ENCODE results near the gene TRABD.
"Not testable (repeated sequence)": the region's sequence is repeated elsewhere in the genome, so short reads cannot be mapped to it uniquely, and the experiment has no call there.

The TRABD gene

GRCh38 chr22:50185375-50186087, at the start of gene TRABD:
TRABD (plus strand) TSS chr22:50185913; CDS start chr22:50193061, 7,148 bp downstream.
- peak within 1 kb of the TSS; percentile 69 for H3K4me3 ChIP-seq (ENCODE audit: low read depth, low read length)
- TF ChIP-seq CTCF (IDR thresholded peaks at IDR 0.05; ENCODE audit: low read depth, low read length): no peak
- in situ Hi-C loops (cut with HindIII; ENCODE audit: low sequenced_read_pairs): no loop called here
- peak; percentile 89 for DNase-seq (ENCODE audit: low read depth, low spot score)

GRCh38 chr22:50136581-50137015, 49.1 kb upstream of the TRABD start:
- TF ChIP-seq CTCF (IDR thresholded peaks at IDR 0.05; ENCODE audit: low read depth, low read length): no peak
- in situ Hi-C loops (cut with HindIII; ENCODE audit: low sequenced_read_pairs): no loop called here
- H3K4me3 ChIP-seq (ENCODE audit: low read depth, low read length): no peak overlapping the region
- DNase-seq (ENCODE audit: low read depth, low spot score): peak; percentile 23

- DNase-seq (ENCODE audit: low read depth, low spot score); H3K4me3 ChIP-seq (ENCODE audit: low read depth, low read length); in situ Hi-C loops (cut with HindIII; ENCODE audit: low sequenced_read_pairs): not testable (repeated sequence)
These were observed 48.4 kb upstream of the TRABD start for GRCh38 chr22:50137277-50137676.

- in situ Hi-C loops (cut with HindIII; ENCODE audit: low sequenced_read_pairs): no loop called here
- no peak for DNase-seq (ENCODE audit: low read depth, low spot score)
- no peak for TF ChIP-seq CTCF (IDR thresholded peaks at IDR 0.05; ENCODE audit: low read depth, low read length)
- no peak overlapping the region for H3K4me3 ChIP-seq (ENCODE audit: low read depth, low read length)
These were observed 47.7 kb upstream of the TRABD start for GRCh38 chr22:50138041-50138440.

GRCh38 chr22:50138988-50139387, 46.7 kb upstream of the TRABD start:
- TF ChIP-seq CTCF (IDR thresholded peaks at IDR 0.05; ENCODE audit: low read depth, low read length): no peak
- H3K4me3 ChIP-seq (ENCODE audit: low read depth, low read length): no peak overlapping the region
- DNase-seq (ENCODE audit: low read depth, low spot score): no peak
- in situ Hi-C loops (cut with HindIII; ENCODE audit: low sequenced_read_pairs): no loop called here

- no peak for TF ChIP-seq CTCF (IDR thresholded peaks at IDR 0.05; ENCODE audit: low read depth, low read length)
- no peak for DNase-seq (ENCODE audit: low read depth, low spot score)
- in situ Hi-C loops (cut with HindIII; ENCODE audit: low sequenced_read_pairs): no loop called here
These were observed 45.8 kb upstream of the TRABD start for GRCh38 chr22:50139843-50140415.

GRCh38 chr22:50140615-50141014, 45.1 kb upstream of the TRABD start:
- no peak for DNase-seq (ENCODE audit: low read depth, low spot score)
- in situ Hi-C loops (cut with HindIII; ENCODE audit: low sequenced_read_pairs): no loop called here
- H3K4me3 ChIP-seq (ENCODE audit: low read depth, low read length): no peak overlapping the region
- TF ChIP-seq CTCF (IDR thresholded peaks at IDR 0.05; ENCODE audit: low read depth, low read length): no peak

More at GRCh38 chr22:50139843-50140415, 45.8 kb upstream of the TRABD start:
- H3K4me3 ChIP-seq (ENCODE audit: low read depth, low read length): no peak overlapping the region

Measured in astrocyte of the spinal cord (primary cell).